NCI-H226 (cell line): ENCODE data around the gene OAT.
"Not testable (repeated sequence)": the region's sequence is repeated elsewhere in the genome, so short reads cannot be mapped to it uniquely, and the experiment has no call there.

Source experiments
- DNase-seq: peaks from one replicate; pipeline ENCODE4 v3.0.0-alpha.2; 2015

The OAT gene

GRCh38 chr10:124375691-124376090, 43.0 kb downstream of the OAT start:
- no peak for DNase-seq

GRCh38 chr10:124375353-124375614, 43.4 kb downstream of the OAT start:
- DNase-seq, result no peak

- DNase-seq, result no peak
Observed at GRCh38 chr10:124374535-124375352, 44.0 kb downstream of the OAT start.

GRCh38 chr10:124372899-124373298, 45.8 kb downstream of the OAT start:
- no peak for DNase-seq

- no peak for DNase-seq
Observed at GRCh38 chr10:124370426-124370825, 48.3 kb downstream of the OAT start.

GRCh38 chr10:124369986-124370385, 48.7 kb downstream of the OAT start:
- DNase-seq, result no peak

GRCh38 chr10:124369533-124369932, 49.2 kb downstream of the OAT start:
- DNase-seq, result not testable (repeated sequence)

GRCh38 chr10:124369066-124369465, 49.7 kb downstream of the OAT start:
- DNase-seq, result no peak

- DNase-seq, result no peak
Observed at GRCh38 chr10:124367936-124368335, 50.8 kb downstream of the OAT start.

GRCh38 chr10:124367414-124367813, 51.3 kb downstream of the OAT start:
- no peak for DNase-seq

GRCh38 chr10:124366825-124367224, 51.9 kb downstream of the OAT start:
- DNase-seq, result no peak

GRCh38 chr10:124366343-124366742, 52.4 kb downstream of the OAT start:
- no peak for DNase-seq

GRCh38 chr10:124364674-124365073, 54.0 kb downstream of the OAT start:
- DNase-seq, result no peak

GRCh38 chr10:124362568-124362967, 56.2 kb downstream of the OAT start:
- no peak for DNase-seq

- no peak for DNase-seq
Observed at GRCh38 chr10:124359336-124359832, 59.3 kb downstream of the OAT start.

- no peak for DNase-seq
Observed at GRCh38 chr10:124357561-124357885, 61.2 kb downstream of the OAT start.

- DNase-seq, result no peak
Observed at GRCh38 chr10:124356701-124357560, 61.8 kb downstream of the OAT start.

GRCh38 chr10:124354411-124355382, 64.0 kb downstream of the OAT start:
- peak; percentile 67 for DNase-seq

GRCh38 chr10:124353896-124354295, 64.8 kb downstream of the OAT start:
- no peak for DNase-seq

- DNase-seq, result no peak
Observed at GRCh38 chr10:124353091-124353815, 65.5 kb downstream of the OAT start.

- no peak for DNase-seq
Observed at GRCh38 chr10:124351481-124352220, 67.1 kb downstream of the OAT start.

- no peak for DNase-seq
Observed at GRCh38 chr10:124350806-124351205, 67.9 kb downstream of the OAT start.
